EL (cell line): ENCODE data around the gene HACD1.

Experiments used
- DNase-seq: peaks from one replicate; pipeline ENCODE4 v3.0.0-alpha.2; 2016

The HACD1 gene

DNA sequence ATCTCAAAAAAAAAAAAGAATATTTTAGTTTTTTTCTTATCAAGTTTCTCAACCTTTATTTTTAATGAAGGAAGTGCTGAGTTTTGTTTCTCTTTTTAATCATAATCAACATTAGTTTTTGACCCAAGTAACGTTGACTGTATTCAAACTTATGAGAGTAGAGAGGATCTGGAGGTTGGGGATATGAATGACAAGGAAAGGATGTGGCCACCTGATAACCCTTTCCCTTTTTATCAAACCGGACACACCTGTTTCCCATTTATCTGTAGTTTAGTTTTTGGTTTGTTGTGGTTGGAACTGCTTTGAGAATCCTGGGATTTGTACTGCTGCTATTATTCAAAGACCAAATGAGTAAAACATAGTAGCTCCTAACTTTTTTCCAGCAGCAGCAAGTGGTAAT, 38.6 kb downstream of the HACD1 start:
- no peak for DNase-seq

DNA sequence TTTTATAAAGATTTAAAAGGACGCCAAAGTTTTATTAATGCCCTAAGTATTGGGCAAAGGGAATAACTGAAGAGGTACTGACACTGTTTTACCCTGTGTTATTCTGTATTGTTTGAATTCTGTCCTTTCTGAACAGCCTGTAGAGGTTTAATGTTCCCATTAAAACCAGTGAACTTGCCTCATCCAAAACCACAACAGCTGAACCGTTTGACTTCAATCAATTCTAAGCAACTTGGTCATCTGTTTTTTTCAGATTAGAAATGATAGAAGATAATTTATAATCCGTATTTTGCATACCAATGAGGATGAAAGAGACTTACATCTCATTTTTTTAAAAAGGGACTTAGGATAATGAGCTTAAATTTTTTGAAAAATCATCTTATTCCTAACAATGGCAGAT, 40.4 kb downstream of the HACD1 start:
- DNase-seq = no peak

DNA sequence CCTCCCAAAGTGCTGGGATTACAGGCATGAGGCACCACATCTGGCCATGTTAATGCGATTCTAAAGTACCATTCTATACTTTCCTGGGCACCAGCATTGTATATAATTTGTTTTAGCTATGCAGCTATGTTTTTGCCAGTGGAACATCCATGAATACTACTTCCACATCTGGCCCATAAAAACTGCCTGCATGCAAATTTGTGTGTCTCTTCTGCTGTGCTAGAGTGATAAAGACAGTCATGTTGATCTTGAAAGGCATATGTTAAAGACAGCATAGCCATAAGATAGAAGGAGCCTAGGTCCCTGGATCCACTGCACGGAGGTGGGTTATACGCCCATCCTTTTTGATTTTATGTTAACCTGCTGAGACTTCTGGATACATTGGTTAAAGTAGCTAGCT, 52.3 kb downstream of the HACD1 start:
- DNase-seq = no peak

DNA sequence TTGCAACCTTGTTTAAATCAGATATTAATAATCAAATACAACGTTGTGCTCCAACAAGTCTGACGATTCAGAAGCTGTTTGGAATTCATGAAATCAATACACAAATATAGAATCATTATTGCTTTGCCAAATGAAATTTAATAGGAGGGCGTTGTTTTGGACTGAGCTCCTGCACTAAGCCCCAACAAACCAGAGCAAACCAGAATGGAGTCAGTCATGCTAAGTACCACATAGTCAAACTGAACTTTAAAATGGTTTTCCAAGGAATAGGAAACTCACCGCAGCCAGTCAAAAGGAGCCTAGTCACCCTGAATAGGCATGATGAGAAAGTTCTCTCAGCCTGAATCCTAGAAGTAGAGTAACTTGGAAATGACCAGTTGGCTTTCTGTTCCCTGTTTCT, 53.7 kb downstream of the HACD1 start:
- no peak for DNase-seq

DNA sequence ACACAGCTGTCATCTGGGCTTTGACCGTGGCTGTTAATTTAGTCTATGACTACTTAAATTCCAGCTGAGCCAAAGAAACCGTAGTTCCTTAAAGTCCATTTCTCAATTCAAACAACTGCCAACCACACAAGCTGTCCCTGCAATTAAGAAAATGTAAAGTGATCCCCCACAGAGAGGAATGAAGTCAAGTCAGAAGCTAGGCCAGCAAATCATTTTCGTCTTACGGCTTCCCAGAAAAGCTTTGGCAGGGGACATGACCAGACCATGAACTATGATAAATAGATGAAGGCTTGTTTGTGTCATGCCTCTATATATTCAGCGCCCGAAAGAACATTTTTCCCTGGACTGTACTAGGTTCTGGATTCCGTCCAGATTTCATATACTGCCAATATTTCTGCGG, 54.6 kb downstream of the HACD1 start:
- DNase-seq = no peak

DNA sequence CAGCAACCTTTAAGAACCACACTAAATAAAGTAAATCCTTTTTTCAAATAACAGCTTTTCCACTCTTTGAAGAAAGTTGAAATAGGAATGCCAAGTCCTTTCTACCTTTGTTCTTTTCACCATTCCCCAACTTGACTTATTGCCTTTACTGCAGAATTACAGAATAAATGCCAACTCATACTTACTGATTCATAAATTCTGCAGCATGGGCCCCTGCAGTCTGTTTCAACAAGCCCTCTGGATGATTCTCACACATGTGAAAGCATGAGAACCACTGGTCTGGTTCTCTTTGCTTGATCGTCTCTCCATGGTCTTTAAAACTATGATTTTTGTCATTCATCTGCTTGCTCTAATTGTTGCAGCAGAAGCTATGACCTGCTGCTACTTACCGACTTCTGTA, 56.1 kb downstream of the HACD1 start:
- no peak for DNase-seq

DNA sequence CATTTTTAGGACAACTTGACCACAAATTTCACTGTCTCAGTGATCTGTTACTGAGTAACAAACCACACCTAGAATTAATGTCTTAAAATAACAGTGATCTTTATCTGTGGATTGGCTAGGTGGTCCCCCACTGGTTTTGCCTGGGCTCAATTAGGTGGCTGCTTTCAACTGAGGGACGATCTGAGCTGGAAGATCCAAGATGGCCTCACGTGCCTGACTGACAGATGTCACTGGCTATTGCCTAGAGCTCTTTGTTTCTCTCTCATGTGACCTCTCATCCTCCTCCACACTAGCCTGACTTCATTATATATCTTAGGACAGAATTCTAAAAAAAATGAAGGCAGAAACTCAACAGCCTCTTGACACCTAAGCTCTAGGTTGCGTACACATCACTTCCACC, 59.7 kb downstream of the HACD1 start:
- no peak for DNase-seq

DNA sequence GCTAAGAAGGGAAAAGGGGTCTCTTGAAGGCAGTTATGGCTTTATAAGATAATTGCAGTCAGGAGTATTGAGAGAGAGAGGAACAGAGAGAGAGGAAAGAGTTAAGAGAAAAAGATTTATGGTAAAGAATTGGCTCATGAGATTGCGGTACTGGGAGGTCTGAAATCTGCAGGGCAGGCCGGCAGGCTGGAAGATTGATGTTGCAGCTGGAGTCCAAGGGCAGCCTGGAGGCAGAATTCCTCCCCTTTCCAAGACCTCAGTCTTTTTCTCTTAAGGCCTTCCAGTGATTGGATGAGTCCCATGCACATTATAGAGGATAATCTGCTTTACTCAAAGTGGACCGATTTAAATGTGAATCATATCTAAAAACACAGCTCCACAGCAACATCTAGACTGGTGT, 68.4 kb downstream of the HACD1 start:
- DNase-seq = no peak

DNA sequence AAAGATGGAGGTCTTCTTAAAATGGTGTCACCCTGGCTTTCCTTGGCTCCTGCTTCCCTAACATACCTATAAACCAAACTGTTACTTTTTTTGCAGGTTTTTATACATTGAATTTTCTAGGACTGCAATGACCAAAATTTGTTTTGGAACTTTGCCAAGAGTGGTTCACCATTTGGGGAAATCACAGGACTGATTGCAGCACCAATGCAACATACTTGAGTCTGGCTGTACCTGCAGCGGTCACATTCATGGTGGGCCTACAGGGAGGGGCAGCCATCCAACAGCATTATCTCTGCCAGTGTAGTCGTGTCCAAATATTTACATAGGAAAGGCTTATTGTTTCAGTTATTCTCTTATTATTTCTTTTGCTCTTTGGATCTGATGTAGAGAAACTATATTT, 69.0 kb downstream of the HACD1 start:
- no peak for DNase-seq

DNA sequence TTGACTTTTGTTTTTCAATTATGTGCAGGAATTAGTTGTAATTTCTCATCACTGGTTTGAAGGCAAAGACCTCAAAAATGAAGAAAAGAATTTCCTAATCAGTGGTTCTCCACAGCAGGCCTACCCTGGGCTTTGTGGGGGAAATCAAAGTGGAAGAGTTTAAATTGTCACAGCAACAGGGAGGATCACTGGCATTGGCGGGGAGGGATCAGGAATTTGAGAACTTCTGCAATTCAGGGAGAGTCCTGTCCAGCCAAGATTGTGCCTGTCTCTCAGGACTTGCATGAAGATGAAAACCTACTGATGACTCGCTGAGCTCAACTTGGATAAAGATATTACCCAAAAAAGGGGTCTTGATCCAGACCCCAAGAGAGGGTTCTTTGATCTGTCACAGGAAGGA, 70.1 kb downstream of the HACD1 start:
- no peak for DNase-seq

DNA sequence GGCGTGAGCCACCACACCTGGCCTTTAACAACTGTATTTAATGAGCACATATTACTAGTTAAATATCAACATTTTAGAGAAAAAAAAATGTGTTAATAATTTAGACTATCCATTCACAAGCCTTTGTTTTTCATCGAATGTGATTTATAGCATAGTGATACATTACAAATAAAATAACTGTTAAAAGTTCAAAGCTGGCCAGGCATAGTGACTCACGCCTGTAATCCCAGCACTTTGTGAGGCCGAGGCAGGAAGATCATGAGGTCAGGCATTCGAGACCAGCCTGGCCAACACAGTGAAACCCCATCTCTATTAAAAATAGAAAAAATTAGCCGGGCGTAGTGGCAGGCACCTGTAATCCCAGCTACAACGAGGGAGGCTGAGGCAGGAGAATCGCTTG, 72.7 kb downstream of the HACD1 start:
- DNase-seq = no peak
